ENCODE results near the gene CSNK2A2. TPM values are rescaled to one million over a fixed set of nuclear protein-coding genes. Genes with fewer than 3 reads are reported as not detected.

CSNK2A2 gene
- total RNA-seq, 1 donor from 2014 or later = 93.1 TPM

GRCh38 chr16:58217311-58217925 is 19.5 kb upstream of the CSNK2A2 start:
- Mint-ChIP-seq H3K9me3 (no peaks in the 10 kb centered on the region), H3K4me1 (ENCODE audit: low read depth) (no peaks in the 10 kb centered on the region), H3K27me3 (ENCODE audit: insufficient read depth) (peaks cover 14% of the 10 kb centered on the region), H3K4me3 (no peak overlapping the region), H3K27ac (no peak overlapping the region), H3K36me3 (ENCODE audit: low read depth) (no peaks in the 10 kb centered on the region)
- intact Hi-C loops (cut with micrococcal nuclease) = no loop called here
- DNase-seq (ENCODE audit: low spot score) = no peak

GRCh38 chr16:58212824-58213655 is 15.1 kb upstream of the CSNK2A2 start:
- no peaks in the 10 kb centered on the region for H3K4me1 Mint-ChIP-seq (ENCODE audit: low read depth)
- no peaks in the 10 kb centered on the region for H3K36me3 Mint-ChIP-seq (ENCODE audit: low read depth)
- H3K27ac Mint-ChIP-seq = no peak overlapping the region
- no peak overlapping the region for H3K4me3 Mint-ChIP-seq
- intact Hi-C loops (cut with micrococcal nuclease) = no loop called here
- H3K27me3 Mint-ChIP-seq (ENCODE audit: insufficient read depth) = peaks cover 20% of the 10 kb centered on the region
- no peaks in the 10 kb centered on the region for H3K9me3 Mint-ChIP-seq
- DNase-seq (ENCODE audit: low spot score) = no peak

GRCh38 chr16:58211846-58212245 is 13.9 kb upstream of the CSNK2A2 start:
- Mint-ChIP-seq H3K9me3 (no peaks in the 10 kb centered on the region), H3K4me3 (no peak overlapping the region), H3K27me3 (ENCODE audit: insufficient read depth) (peaks cover 22% of the 10 kb centered on the region), H3K4me1 (ENCODE audit: low read depth) (no peaks in the 10 kb centered on the region), H3K27ac (no peak overlapping the region), H3K36me3 (ENCODE audit: low read depth) (no peaks in the 10 kb centered on the region)
- no peak for DNase-seq (ENCODE audit: low spot score)
- intact Hi-C loops (cut with micrococcal nuclease) = no loop called here

GRCh38 chr16:58211245-58211644 is 13.3 kb upstream of the CSNK2A2 start:
- Mint-ChIP-seq H3K27me3 (ENCODE audit: insufficient read depth) (peaks cover 24% of the 10 kb centered on the region), H3K36me3 (ENCODE audit: low read depth) (no peaks in the 10 kb centered on the region), H3K27ac (no peak overlapping the region), H3K9me3 (no peaks in the 10 kb centered on the region), H3K4me3 (no peak overlapping the region), H3K4me1 (ENCODE audit: low read depth) (no peaks in the 10 kb centered on the region)
- DNase-seq (ENCODE audit: low spot score) = no peak
- intact Hi-C loops (cut with micrococcal nuclease) = no loop called here

GRCh38 chr16:58205276-58206036 is 7.5 kb upstream of the CSNK2A2 start:
- DNase-seq (ENCODE audit: low spot score) = no peak

GRCh38 chr16:58201163-58201562 is 3.3 kb upstream of the CSNK2A2 start:
- Mint-ChIP-seq H3K27ac (no peak overlapping the region), H3K9me3 (no peaks in the 10 kb centered on the region), H3K27me3 (ENCODE audit: insufficient read depth) (peaks cover 16% of the 10 kb centered on the region)

More at GRCh38 chr16:58205276-58206036, 7.5 kb upstream of the CSNK2A2 start:
- Mint-ChIP-seq H3K4me1 (ENCODE audit: low read depth) (no peaks in the 10 kb centered on the region), H3K36me3 (ENCODE audit: low read depth) (no peaks in the 10 kb centered on the region), H3K27me3 (ENCODE audit: insufficient read depth) (peaks cover 22% of the 10 kb centered on the region), H3K27ac (no peak overlapping the region), H3K9me3 (no peaks in the 10 kb centered on the region), H3K4me3 (no peak overlapping the region)
- intact Hi-C loops (cut with micrococcal nuclease) = no loop called here

GRCh38 chr16:58200004-58200797 is 2.3 kb upstream of the CSNK2A2 start:
- Mint-ChIP-seq H3K27ac (peak overlapping the region; percentile 25), H3K9me3 (no peaks in the 10 kb centered on the region), H3K4me3 (peak overlapping the region; percentile 78), H3K36me3 (ENCODE audit: low read depth) (peaks cover 14% of the 10 kb centered on the region), H3K27me3 (ENCODE audit: insufficient read depth) (peaks cover 14% of the 10 kb centered on the region), H3K4me1 (ENCODE audit: low read depth) (peaks cover 19% of the 10 kb centered on the region)
- intact Hi-C loops (cut with micrococcal nuclease) = no loop called here
- no peak for DNase-seq (ENCODE audit: low spot score)

More at GRCh38 chr16:58201163-58201562, 3.3 kb upstream of the CSNK2A2 start:
- Mint-ChIP-seq H3K36me3 (ENCODE audit: low read depth) (peaks cover 5% of the 10 kb centered on the region), H3K4me3 (no peak overlapping the region), H3K4me1 (ENCODE audit: low read depth) (peaks cover 10% of the 10 kb centered on the region)
- intact Hi-C loops (cut with micrococcal nuclease) = no loop called here
- DNase-seq (ENCODE audit: low spot score) = no peak

- Mint-ChIP-seq H3K4me1 (ENCODE audit: low read depth) (peaks cover 29% of the 10 kb centered on the region), H3K36me3 (ENCODE audit: low read depth) (peaks cover 23% of the 10 kb centered on the region), H3K27me3 (ENCODE audit: insufficient read depth) (peaks cover 9% of the 10 kb centered on the region), H3K9me3 (no peaks in the 10 kb centered on the region), H3K27ac (peak overlapping the region; percentile 27), H3K4me3 (peak overlapping the region; percentile 78)
- DNase-seq (ENCODE audit: low spot score) = no peak
- intact Hi-C loops (cut with micrococcal nuclease) = loop anchor here (1.0 to 10.0 kb wide), 8 partner anchors 37 to 536 kb away; partner anchors contain the start of genes CFAP20 and GOT2
These were observed 1.0 kb upstream of the CSNK2A2 start for GRCh38 chr16:58198803-58199411.

- H3K36me3 Mint-ChIP-seq (ENCODE audit: low read depth) = peaks cover 35% of the 10 kb centered on the region
- H3K4me3 Mint-ChIP-seq = peak overlapping the region; percentile 92
- H3K9me3 Mint-ChIP-seq = no peaks in the 10 kb centered on the region
- peak overlapping the region; percentile 79 for H3K27ac Mint-ChIP-seq
- intact Hi-C loops (cut with micrococcal nuclease) = loop anchor here (1.0 to 10.0 kb wide), 8 partner anchors 39 to 537 kb away; partner anchors contain the start of genes CFAP20 and GOT2
- DNase-seq (ENCODE audit: low spot score) = no peak
- peaks cover 41% of the 10 kb centered on the region for H3K4me1 Mint-ChIP-seq (ENCODE audit: low read depth)
- H3K27me3 Mint-ChIP-seq (ENCODE audit: insufficient read depth) = peaks cover 6% of the 10 kb centered on the region
These were observed 443 bp downstream of the CSNK2A2 start for GRCh38 chr16:58197314-58198012.

- Mint-ChIP-seq H3K27me3 (ENCODE audit: insufficient read depth) (peaks cover 3% of the 10 kb centered on the region), H3K9me3 (no peaks in the 10 kb centered on the region), H3K4me1 (ENCODE audit: low read depth) (peaks cover 46% of the 10 kb centered on the region), H3K27ac (peak overlapping the region; percentile 79), H3K36me3 (ENCODE audit: low read depth) (peaks cover 39% of the 10 kb centered on the region), H3K4me3 (peak overlapping the region; percentile 92)
- intact Hi-C loops (cut with micrococcal nuclease) = loop anchor here (5.0 to 10.0 kb wide), 3 partner anchors 200 to 538 kb away; partner anchors contain the start of gene GOT2
- no peak for DNase-seq (ENCODE audit: low spot score)
These were observed 1.0 kb downstream of the CSNK2A2 start for GRCh38 chr16:58196898-58197313.

GRCh38 chr16:58195771-58196170 is 2.1 kb downstream of the CSNK2A2 start:
- H3K27me3 Mint-ChIP-seq (ENCODE audit: insufficient read depth) = peaks cover 3% of the 10 kb centered on the region
- H3K9me3 Mint-ChIP-seq = no peaks in the 10 kb centered on the region

More at GRCh38 chr16:58195771-58196170, 2.1 kb downstream of the CSNK2A2 start:
- Mint-ChIP-seq H3K27ac (no peak overlapping the region), H3K4me3 (peak overlapping the region; percentile 92), H3K4me1 (ENCODE audit: low read depth) (peaks cover 54% of the 10 kb centered on the region), H3K36me3 (ENCODE audit: low read depth) (peaks cover 47% of the 10 kb centered on the region)
- no peak for DNase-seq (ENCODE audit: low spot score)
- intact Hi-C loops (cut with micrococcal nuclease) = loop anchor here (5.0 to 10.0 kb wide), 3 partner anchors 198 to 539 kb away; partner anchors contain the start of gene GOT2
